PC-9 (cell line): ENCODE data around the gene POU2AF1. TPM values are rescaled to one million over a fixed set of nuclear protein-coding genes. Genes with fewer than 3 reads are reported as not detected.

Experiments
- BruUV-seq: library from RNA; stranded (reverse); fragments of 400-500 nt; replicated peaks from 2 replicates; lab custom pipeline; 2021; lab: Mats Ljungman, UMichigan
- CTCF ChIA-PET: fragments of 300-600 bp; sonication (Branson Sonifier 250); formaldehyde crosslinking; loops from one replicate; lab custom pipeline; 2022; ENCODE audit warnings: antibody characterized with exemption; lab: Charles Lee
- POLR2A ChIA-PET: fragments of 300-600 bp; sonication (Branson Sonifier 250); formaldehyde crosslinking; loops from one replicate; lab custom pipeline; 2022; ENCODE audit warnings: antibody characterized with exemption; ENCODE audit not compliant: unreplicated experiment; lab: Charles Lee
- DNase-seq, 2 experiments: peaks; one replicate each; pipeline versions ENCODE4 v3.0.0 to v3.0.0-alpha.2; 2015 to 2022; ENCODE audit warnings: mixed read lengths in 1 of 2
- H2AFZ ChIP-seq: fragments of 200-600 bp; sonication (generic); 2 replicates; pipeline ENCODE4 v1.8.1; 2017; ENCODE audit warnings: antibody characterized with exemption
- H3F3A ChIP-seq: fragments of 200-600 bp; sonication (generic); 2 replicates; pipeline ENCODE4 v1.8.1; 2017; ENCODE audit warnings: antibody characterized with exemption, mild to moderate bottlenecking, low read depth; ENCODE audit not compliant: insufficient read depth
- H3K27ac ChIP-seq: fragments of 200-600 bp; sonication (generic); 2 replicates; pipeline ENCODE4 v1.6.1; 2016; ENCODE audit warnings: mixed run types
- H3K27me3 ChIP-seq: fragments of 200-600 bp; sonication (generic); 2 replicates; pipeline ENCODE4 v1.6.1; 2016; ENCODE audit warnings: low read depth, mixed run types; ENCODE audit not compliant: insufficient read depth
- H3K36me3 ChIP-seq: fragments of 200-600 bp; sonication (generic); 2 replicates; pipeline ENCODE4 v1.6.1; 2016; ENCODE audit warnings: low read depth, mixed run types
- H3K4me1 ChIP-seq: fragments of 200-600 bp; sonication (generic); replicated peaks from 2 replicates; pipeline ENCODE4 v1.6.1; 2016; ENCODE audit warnings: mixed run types; ENCODE audit not compliant: insufficient read depth
- H3K4me2 ChIP-seq: fragments of 200-600 bp; sonication (generic); 2 replicates; pipeline ENCODE4 v1.6.1; 2017; ENCODE audit warnings: mixed run types
- H3K4me3 ChIP-seq: fragments of 200-600 bp; sonication (generic); 2 replicates; pipeline ENCODE4 v1.6.1; 2016; ENCODE audit warnings: mixed run types
- H3K79me2 ChIP-seq: fragments of 200-600 bp; sonication (generic); 2 replicates; pipeline ENCODE4 v1.6.1; 2017; ENCODE audit warnings: low read depth, mixed run types
- H3K9me2 ChIP-seq: fragments of 200-600 bp; sonication (generic); 2 replicates; pipeline ENCODE4 v1.8.1; 2017; ENCODE audit warnings: mild to moderate bottlenecking; ENCODE audit not compliant: insufficient read depth
- H3K9me3 ChIP-seq: fragments of 200-600 bp; sonication (generic); 2 replicates; pipeline ENCODE4 v1.8.1; 2016; ENCODE audit warnings: low read depth; ENCODE audit not compliant: insufficient read depth
- H4K20me1 ChIP-seq: fragments of 200-600 bp; sonication (generic); 2 replicates; pipeline ENCODE4 v1.8.1; 2017; ENCODE audit not compliant: insufficient read depth
- CTCF ChIP-seq: fragments of 200-600 bp; sonication (generic); conservative IDR thresholded peaks from 2 replicates; pipeline ENCODE4 v1.6.1; 2017; ENCODE audit warnings: mixed run types, antibody characterized with exemption, mild to moderate bottlenecking, moderate library complexity
- EZH2 ChIP-seq: fragments of 200-600 bp; sonication (generic); IDR thresholded peaks from 2 replicates; pipeline ENCODE4 v1.8.0; 2017; ENCODE audit warnings: antibody characterized with exemption, low read depth
- intact Hi-C: fragments of 100-400 bp; cut with micrococcal nuclease; formaldehyde crosslinking; loops from one replicate; pipeline ENCODE4 v1.10.0; 2022; ENCODE audit not compliant: unreplicated experiment
- total RNA-seq: library from RNA; stranded (reverse); gene quantifications from 2 replicates; pipeline ENCODE4 v1.2.3, GENCODE V29; 2021

Gene POU2AF1
- total RNA-seq, 1 experiment from 2014 or later = 0.37 TPM

- CTCF ChIA-PET = interaction anchor here (0.6 kb wide), 1 partner anchor 1377 kb away, joined by 3 read pairs; no protein-coding TSS in a partner anchor
- no peak overlapping the region for H3K4me3 ChIP-seq
- no peaks in the 10 kb centered on the region for H3K27me3 ChIP-seq
- no peak overlapping the region for H3K4me2 ChIP-seq
- no TSS peak for BruUV-seq
- TF ChIP-seq EZH2 (no peak), CTCF (no peak)
- no peaks in the 10 kb centered on the region for H4K20me1 ChIP-seq
- H3K4me1 ChIP-seq = peaks cover 24% of the 10 kb centered on the region
- no peaks in the 10 kb centered on the region for H3K36me3 ChIP-seq
- H3K9me3 ChIP-seq = peaks cover 3% of the 10 kb centered on the region; the same call in 1 of the 2 replicates
- H2AFZ ChIP-seq = no peak overlapping the region
- H3K79me2 ChIP-seq = no peaks in the 10 kb centered on the region
- POLR2A ChIA-PET = no interaction called here
- no peaks in the 10 kb centered on the region for H3K9me2 ChIP-seq
- intact Hi-C loops = no loop called here
- H3K27ac ChIP-seq = no peak overlapping the region
- no peak for DNase-seq
- H3F3A ChIP-seq = peaks cover 20% of the 10 kb centered on the region; the same call in 1 of the 2 replicates
Observed at GRCh38 chr11:111372538-111372937, 6.5 kb downstream of the POU2AF1 start.

DNA sequence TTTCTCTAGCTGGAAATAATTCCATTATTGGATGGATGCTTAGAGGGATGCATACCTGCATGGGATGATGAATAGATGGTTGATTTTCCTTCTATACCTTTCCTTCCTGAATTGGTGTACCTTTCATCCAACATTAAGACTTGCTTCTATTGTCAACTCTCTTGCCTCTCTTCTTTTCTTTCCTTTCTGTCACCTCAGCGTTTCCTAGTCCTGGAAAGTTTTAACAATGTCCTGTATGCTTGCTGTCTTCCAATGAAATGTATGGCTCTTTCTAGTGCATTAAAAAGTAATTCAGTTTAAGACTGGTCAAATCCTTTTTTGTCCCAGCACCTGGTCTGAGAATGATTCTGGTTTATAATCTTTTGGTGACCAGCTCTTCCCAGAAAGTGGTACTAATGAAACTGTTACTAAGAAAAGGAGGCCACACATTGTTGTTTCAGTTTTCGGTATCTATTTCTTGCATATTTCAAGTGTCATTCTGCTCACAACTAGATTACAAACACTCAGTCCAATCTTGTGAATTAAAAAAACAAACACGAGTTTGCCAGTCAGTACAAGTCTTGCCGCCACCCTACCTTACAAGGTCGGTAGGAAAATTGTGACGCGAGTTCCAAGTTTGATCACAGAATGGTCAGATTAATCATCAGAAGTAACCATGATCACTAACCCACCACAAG lies 8.0 kb downstream of the POU2AF1 start:
- H3K4me3 ChIP-seq = no peak overlapping the region
- H3K4me2 ChIP-seq = no peak overlapping the region
- no TSS peak for BruUV-seq
- no peaks in the 10 kb centered on the region for H3K79me2 ChIP-seq
- no peak overlapping the region for H2AFZ ChIP-seq
- H3K27me3 ChIP-seq = no peaks in the 10 kb centered on the region
- no peaks in the 10 kb centered on the region for H3K9me2 ChIP-seq
- TF ChIP-seq CTCF (no peak), EZH2 (no peak)
- no peak for DNase-seq
- POLR2A ChIA-PET = no interaction called here
- peaks cover 9% of the 10 kb centered on the region for H3K4me1 ChIP-seq
- H4K20me1 ChIP-seq = no peaks in the 10 kb centered on the region
- H3K36me3 ChIP-seq = no peaks in the 10 kb centered on the region
- intact Hi-C loops = no loop called here
- peaks cover 5% of the 10 kb centered on the region; the same call in 1 of the 2 replicates for H3F3A ChIP-seq
- H3K27ac ChIP-seq = no peak overlapping the region
- CTCF ChIA-PET = no interaction called here
- H3K9me3 ChIP-seq = peaks cover 3% of the 10 kb centered on the region; the same call in 1 of the 2 replicates

GRCh38 chr11:111370270-111370901 lies 8.7 kb downstream of the POU2AF1 start:
- no peak overlapping the region for H3K4me2 ChIP-seq
- no peaks in the 10 kb centered on the region for H3K36me3 ChIP-seq
- POLR2A ChIA-PET = no interaction called here
- TF ChIP-seq CTCF (no peak), EZH2 (no peak)
- no peak for DNase-seq
- peaks cover 3% of the 10 kb centered on the region; the same call in 1 of the 2 replicates for H3K9me3 ChIP-seq
- CTCF ChIA-PET = no interaction called here
- H3F3A ChIP-seq = no peaks in the 10 kb centered on the region
- no peak overlapping the region for H2AFZ ChIP-seq
- H3K79me2 ChIP-seq = no peaks in the 10 kb centered on the region
- intact Hi-C loops = no loop called here
- 0 out of 2 replicates have a peak, but pooled peaks cover 4% of the 10 kb centered on the region for H3K4me1 ChIP-seq
- no peaks in the 10 kb centered on the region for H3K27me3 ChIP-seq
- H3K9me2 ChIP-seq = no peaks in the 10 kb centered on the region
- H3K27ac ChIP-seq = no peak overlapping the region
- no peaks in the 10 kb centered on the region for H4K20me1 ChIP-seq
- no TSS peak for BruUV-seq
- no peak overlapping the region for H3K4me3 ChIP-seq
